ENCODE data around the gene ENTREP1.

GRCh38 chr9:69371001-69371400, 46.0 kb downstream of the ENTREP1 start:
- no peak for TF ChIP-seq CTCF (conservative IDR thresholded peaks at IDR 0.05 in 1 of 2, IDR thresholded peaks at IDR 0.05 in 1 of 2; ENCODE audit: low read depth in 1 of 2, low read length in 2 of 2)
- TF ChIP-seq EZH2 (IDR thresholded peaks at IDR 0.05; ENCODE audit: low read length, missing control alignments): no peak

Data from fibroblast of lung (primary cell).